GM23338 (cell line): ENCODE results near the gene EXOC6B. TPM values are rescaled to one million over a fixed set of nuclear protein-coding genes. Genes with fewer than 3 reads are reported as not detected.
"Not testable (repeated sequence)": the region's sequence is repeated elsewhere in the genome, so short reads cannot be mapped to it uniquely, and the experiment has no call there.

Experiments used
- ATAC-seq: fragments of 200-7000 bp; cut with Tn5 transposase; 3 replicates; pipeline ENCODE4 v1.9.1; 2020
- DNase-seq: peaks from one replicate; pipeline ENCODE4 v3.0.0-alpha.2; 2015; ENCODE audit warnings: low spot score
- H2AFZ ChIP-seq: fragments of 200-600 bp; sonication (generic); 2 replicates; pipeline ENCODE4 v1.8.0; 2016; ENCODE audit warnings: antibody characterized with exemption, mild to moderate bottlenecking, moderate library complexity
- H3F3A ChIP-seq: fragments of 200-600 bp; sonication (generic); replicated peaks from 2 replicates; pipeline ENCODE4 v1.8.0; 2017; ENCODE audit warnings: antibody characterized with exemption, mixed run types, low read depth
- H3K27ac ChIP-seq: fragments of 200-600 bp; sonication (generic); 2 replicates; pipeline ENCODE4 v1.6.1; 2016; ENCODE audit warnings: low read depth
- H3K27me3 ChIP-seq: fragments of 200-600 bp; sonication (generic); 2 replicates; pipeline ENCODE4 v1.8.0; 2016; ENCODE audit warnings: mild to moderate bottlenecking, mixed run types, moderate library complexity; ENCODE audit not compliant: insufficient read depth
- H3K36me3 ChIP-seq: fragments of 200-600 bp; sonication (generic); 2 replicates; pipeline ENCODE4 v1.8.0; 2016; ENCODE audit warnings: mild to moderate bottlenecking; ENCODE audit not compliant: insufficient read depth
- H3K4me1 ChIP-seq: fragments of 200-600 bp; sonication (generic); 2 replicates; pipeline ENCODE4 v1.8.0; 2016; ENCODE audit warnings: mild to moderate bottlenecking, moderate library complexity; ENCODE audit not compliant: insufficient read depth
- H3K4me2 ChIP-seq: fragments of 200-600 bp; sonication (generic); 2 replicates; pipeline ENCODE4 v1.7.1; 2017; ENCODE audit warnings: mixed run types
- H3K4me3 ChIP-seq: fragments of 200-600 bp; sonication (generic); 2 replicates; pipeline ENCODE4 v1.6.1; 2016; ENCODE audit warnings: mixed run types
- H3K79me2 ChIP-seq: fragments of 200-600 bp; sonication (generic); replicated peaks from 2 replicates; pipeline ENCODE4 v1.8.0; 2017; ENCODE audit warnings: mild to moderate bottlenecking; ENCODE audit not compliant: insufficient read depth
- H3K9me2 ChIP-seq: fragments of 200-600 bp; sonication (generic); 2 replicates; pipeline ENCODE4 v1.8.0; 2017; ENCODE audit not compliant: insufficient read depth
- H4K20me1 ChIP-seq: fragments of 200-600 bp; sonication (generic); replicated peaks from 2 replicates; pipeline ENCODE4 v1.8.0; 2017; ENCODE audit warnings: mild to moderate bottlenecking; ENCODE audit not compliant: insufficient read depth
- H3K27ac Mint-ChIP-seq: 2 replicates; pipeline ENCODE4 v1.8.0; 2020; ENCODE audit warnings: inconsistent platforms, mild to moderate bottlenecking, moderate library complexity, mixed read lengths
- H3K27me3 Mint-ChIP-seq: 3 replicates; pipeline ENCODE4 v1.8.0; 2022; ENCODE audit warnings: low read depth, mild to moderate bottlenecking, moderate library complexity, mixed read lengths, inconsistent platforms; ENCODE audit not compliant: insufficient read depth, poor library complexity
- H3K36me3 Mint-ChIP-seq: 3 replicates; pipeline ENCODE4 v1.8.0; 2021; ENCODE audit warnings: low read depth, mild to moderate bottlenecking, inconsistent platforms, moderate library complexity, mixed read lengths
- H3K4me1 Mint-ChIP-seq: 3 replicates; pipeline ENCODE4 v1.8.0; 2020; ENCODE audit warnings: mild to moderate bottlenecking, inconsistent platforms, mixed read lengths
- H3K4me3 Mint-ChIP-seq: 3 replicates; pipeline ENCODE4 v1.8.0; 2021; ENCODE audit warnings: moderate library complexity, mild to moderate bottlenecking, inconsistent platforms, mixed read lengths
- H3K9me3 Mint-ChIP-seq: 3 replicates; pipeline ENCODE4 v1.8.0; 2020; ENCODE audit warnings: moderate library complexity, mild to moderate bottlenecking, inconsistent platforms, mixed read lengths
- CREB1 ChIP-seq: fragments of 250-450 bp; sonication (Bioruptor Pico); IDR thresholded peaks from 2 replicates; pipeline ENCODE4 v1.5.0; 2020; ENCODE audit warnings: low read depth, mild to moderate bottlenecking, moderate library complexity
- CTCF ChIP-seq, 2 experiments: fragments of 200-600 bp in 1 of 2; sonication (generic) in 1 of 2; conservative IDR thresholded peaks; 2 replicates each; pipeline versions ENCODE4 v1.5.1 to v1.6.1; 2016 to 2017; ENCODE audit warnings: antibody characterized with exemption in 2 of 2, low read depth in 2 of 2, mild to moderate bottlenecking in 2 of 2, moderate library complexity in 1 of 2
- POLR2AphosphoS5 ChIP-seq: IDR thresholded peaks from 2 replicates; pipeline ENCODE4 v1.6.1; 2016; ENCODE audit warnings: antibody characterized with exemption, low read depth
- REST ChIP-seq: IDR thresholded peaks from one replicate; pipeline ENCODE4 v1.6.1; 2018; ENCODE audit warnings: antibody characterized with exemption; ENCODE audit not compliant: unreplicated experiment
- ZNF331 ChIP-seq: fragments of 250-450 bp; sonication (Bioruptor Pico); IDR thresholded peaks from 2 replicates; pipeline ENCODE4 v1.5.0; 2020; ENCODE audit warnings: low read depth, mild to moderate bottlenecking, moderate library complexity
- ZNF462 ChIP-seq: fragments of 250-450 bp; sonication (Bioruptor Pico); IDR thresholded peaks from 2 replicates; pipeline ENCODE4 v1.5.0; 2020; ENCODE audit warnings: mild to moderate bottlenecking, moderate library complexity
- polyA plus RNA-seq: library from polyadenylated mRNA; unstranded; fragments of >200 nt; fragmentation: Nextera tagmentation; extraction: Ambion mirVana; gene quantifications from 2 replicates; pipeline ENCODE4 v1.2.1, GENCODE V29; 2016
- total RNA-seq: library from RNA; depleted of rRNA; stranded (reverse); fragments of >200 nt; shearing (Covaris generic); gene quantifications from 2 replicates; pipeline ENCODE4 v1.2.3, GENCODE V29; 2014

The EXOC6B gene
- total and polyA plus RNA-seq, 2 experiments from 2014 or later, result 7.2 to 45.9 TPM

- no peak for TF ChIP-seq REST
- TF ChIP-seq ZNF331 (CRISPR knock-in tag), result no peak
- TF ChIP-seq CREB1 (CRISPR knock-in tag), result no peak
Measured at GRCh38 chr2:72423756-72424155, 402.1 kb downstream of the EXOC6B start (continued).

GRCh38 chr2:72421771-72422379 lies 404.0 kb downstream of the EXOC6B start:
- DNase-seq, result not testable (repeated sequence)
- peaks cover 18% of the 10 kb centered on the region for H3K36me3 Mint-ChIP-seq

GRCh38 chr2:72415781-72416475 lies 409.9 kb downstream of the EXOC6B start:
- no peak for DNase-seq
- H3K9me2 ChIP-seq, result no peaks in the 10 kb centered on the region
- peaks cover 3% of the 10 kb centered on the region; the same call in 1 of the 3 replicates for H3K4me1 Mint-ChIP-seq
- H3K4me2 ChIP-seq, result no peak overlapping the region
- H3K36me3 ChIP-seq, result no peaks in the 10 kb centered on the region
- no peak overlapping the region for H3K4me3 ChIP-seq
- no peak overlapping the region for H3K27ac ChIP-seq
- peaks cover 4% of the 10 kb centered on the region for H3K27me3 Mint-ChIP-seq
- H3K79me2 ChIP-seq, result no peaks in the 10 kb centered on the region
- H4K20me1 ChIP-seq, result no peaks in the 10 kb centered on the region
- no peak overlapping the region for H3K27ac Mint-ChIP-seq
- no peak overlapping the region for H2AFZ ChIP-seq
- peaks cover 7% of the 10 kb centered on the region for H3K9me3 Mint-ChIP-seq
- 0 out of 2 replicates have a peak, but pooled peaks cover 4% of the 10 kb centered on the region for H3K4me1 ChIP-seq
- no peak overlapping the region for H3K4me3 Mint-ChIP-seq
- no peaks in the 10 kb centered on the region for H3K27me3 ChIP-seq
- no peak for ATAC-seq
- H3F3A ChIP-seq, result no peaks in the 10 kb centered on the region
- peaks cover 4% of the 10 kb centered on the region; the same call in 2 of the 3 replicates for H3K36me3 Mint-ChIP-seq
- TF ChIP-seq CTCF (conservative IDR thresholded peaks at IDR 0.05; ENCODE audit: low read depth in 2 of 2), result no peak
- no peak for TF ChIP-seq ZNF462 (CRISPR knock-in tag)
- no peak for TF ChIP-seq POLR2AphosphoS5
- no peak for TF ChIP-seq CREB1 (CRISPR knock-in tag)

More at GRCh38 chr2:72421771-72422379, 404.0 kb downstream of the EXOC6B start:
- H3F3A ChIP-seq, H3K79me2 ChIP-seq, H3K4me1 Mint-ChIP-seq, H3K4me3 ChIP-seq, H2AFZ ChIP-seq, H3K4me2 ChIP-seq, H3K27me3 ChIP-seq, H3K36me3 ChIP-seq, ATAC-seq, H3K27me3 Mint-ChIP-seq, H3K9me2 ChIP-seq, H3K4me3 Mint-ChIP-seq, H3K27ac Mint-ChIP-seq, H3K27ac ChIP-seq, H3K4me1 ChIP-seq, H4K20me1 ChIP-seq: not testable (repeated sequence)
- H3K9me3 Mint-ChIP-seq, result peaks cover 15% of the 10 kb centered on the region
